Measurements from ENCODE around the gene NAGLU. TPM values are rescaled to one million over a fixed set of nuclear protein-coding genes. Genes with fewer than 3 reads are reported as not detected.

NAGLU gene
- total and polyA plus RNA-seq, 2 experiments from 2014 or later, result 12.0 to 31.2 TPM

GRCh38 chr17:42518755-42519545 lies 17.1 kb upstream of the NAGLU start (continued):
- TF ChIP-seq ZNF462 (CRISPR knock-in tag; IDR thresholded peaks at IDR 0.05), result no peak
- no peak for TF ChIP-seq REST (IDR thresholded peaks at IDR 0.05; ENCODE audit: unreplicated experiment)
- TF ChIP-seq POLR2AphosphoS5 (IDR thresholded peaks at IDR 0.05; ENCODE audit: low read depth), result no peak
